Adrenal gland (tissue), 5 donors: ENCODE results near the gene EIF4E.

Experiments used
- POLR2A ChIP-seq, 2 donors: fragments of 450-650 bp; IDR thresholded peaks; one replicate each; pipeline ENCODE4 v1.6.1; 2017; ENCODE audit warnings: antibody characterized with exemption in 2 of 2, mild to moderate bottlenecking in 2 of 2, moderate library complexity in 1 of 2
- TF ChIP-seq, protein P1 (sequence below), 6 experiments: fragments of 450-650 bp in 4 of 6; fragments of 200-600 bp in 2 of 6; sonication (generic) in 1 of 6; IDR thresholded peaks; 1 replicate in 5 of 6; 2 replicates in 1 of 6; pipeline versions ENCODE4 v1.5.1 to v1.8.0; 2016 to 2021; ENCODE audit warnings: antibody characterized with exemption in 6 of 6, mild to moderate bottlenecking in 2 of 6, moderate library complexity in 1 of 6
- donor health status: DM: no; HTN: no; CAD: no.

DNA sequence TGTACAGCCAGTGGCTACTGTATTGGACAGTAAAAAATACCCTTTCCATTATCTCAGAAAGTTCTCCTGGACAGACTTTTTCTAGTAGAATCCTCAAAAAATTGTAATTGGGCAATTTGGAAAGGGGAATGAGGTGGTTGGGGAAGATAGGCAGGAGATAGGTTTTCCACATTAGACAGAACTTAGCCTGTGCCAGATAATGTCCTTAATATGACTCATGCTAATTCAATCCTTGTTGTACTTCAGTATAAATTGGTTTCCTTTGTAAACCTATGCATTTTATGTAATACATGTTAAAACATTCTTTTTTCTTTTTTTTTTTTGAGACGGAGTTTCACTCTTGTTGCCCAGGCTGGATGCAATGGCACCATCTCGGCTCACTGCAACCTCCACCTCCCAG lies 8.9 kb downstream of the EIF4E start:
- TF ChIP-seq, protein P1, sequence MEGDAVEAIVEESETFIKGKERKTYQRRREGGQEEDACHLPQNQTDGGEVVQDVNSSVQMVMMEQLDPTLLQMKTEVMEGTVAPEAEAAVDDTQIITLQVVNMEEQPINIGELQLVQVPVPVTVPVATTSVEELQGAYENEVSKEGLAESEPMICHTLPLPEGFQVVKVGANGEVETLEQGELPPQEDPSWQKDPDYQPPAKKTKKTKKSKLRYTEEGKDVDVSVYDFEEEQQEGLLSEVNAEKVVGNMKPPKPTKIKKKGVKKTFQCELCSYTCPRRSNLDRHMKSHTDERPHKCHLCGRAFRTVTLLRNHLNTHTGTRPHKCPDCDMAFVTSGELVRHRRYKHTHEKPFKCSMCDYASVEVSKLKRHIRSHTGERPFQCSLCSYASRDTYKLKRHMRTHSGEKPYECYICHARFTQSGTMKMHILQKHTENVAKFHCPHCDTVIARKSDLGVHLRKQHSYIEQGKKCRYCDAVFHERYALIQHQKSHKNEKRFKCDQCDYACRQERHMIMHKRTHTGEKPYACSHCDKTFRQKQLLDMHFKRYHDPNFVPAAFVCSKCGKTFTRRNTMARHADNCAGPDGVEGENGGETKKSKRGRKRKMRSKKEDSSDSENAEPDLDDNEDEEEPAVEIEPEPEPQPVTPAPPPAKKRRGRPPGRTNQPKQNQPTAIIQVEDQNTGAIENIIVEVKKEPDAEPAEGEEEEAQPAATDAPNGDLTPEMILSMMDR (IDR thresholded peaks at IDR 0.05), result no peak
- TF ChIP-seq POLR2A (IDR thresholded peaks at IDR 0.05), result no peak
